Measurements from ENCODE around the gene SYTL5. TPM values are rescaled to one million over a fixed set of nuclear protein-coding genes. Genes with fewer than 3 reads are reported as not detected.

SYTL5 gene
- total RNA-seq, 1 experiment from 2014 or later = 0.47 TPM

DNA sequence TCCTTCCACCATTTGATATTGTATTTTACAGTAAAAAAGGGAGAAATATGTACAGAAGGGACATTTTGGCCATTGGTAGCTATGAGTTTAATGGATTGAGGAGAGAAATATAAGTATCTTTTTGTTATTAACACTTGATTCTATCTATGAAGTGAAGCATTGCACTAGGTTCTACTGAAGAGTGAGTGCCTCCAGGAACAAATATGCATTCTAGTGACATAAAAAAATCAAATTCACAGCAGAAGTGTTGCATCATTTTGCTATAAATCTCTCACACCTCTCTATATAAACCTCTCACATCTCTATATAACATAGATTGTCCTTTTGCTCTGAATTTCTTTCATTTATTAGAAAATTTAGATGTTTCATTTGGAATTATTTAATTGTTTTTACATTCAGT lies 425 bp downstream of the SYTL5 start:
- DNase-seq = no peak
- Mint-ChIP-seq H3K27me3 (ENCODE audit: unreplicated experiment) (no peaks in the 10 kb centered on the region), H3K36me3 (ENCODE audit: insufficient read depth, unreplicated experiment) (no peaks in the 10 kb centered on the region), H3K4me1 (ENCODE audit: low read depth, unreplicated experiment) (peaks cover 38% of the 10 kb centered on the region), H3K9me3 (ENCODE audit: low read depth, unreplicated experiment) (no peaks in the 10 kb centered on the region), H3K27ac (ENCODE audit: unreplicated experiment) (peak overlapping the region; percentile 66), H3K4me3 (ENCODE audit: low read depth, unreplicated experiment) (peak overlapping the region; percentile 30)
- no TSS peak for BruUV-seq (replicated peaks)
- CTCF ChIA-PET = no interaction called here
- TF ChIP-seq, protein P1, sequence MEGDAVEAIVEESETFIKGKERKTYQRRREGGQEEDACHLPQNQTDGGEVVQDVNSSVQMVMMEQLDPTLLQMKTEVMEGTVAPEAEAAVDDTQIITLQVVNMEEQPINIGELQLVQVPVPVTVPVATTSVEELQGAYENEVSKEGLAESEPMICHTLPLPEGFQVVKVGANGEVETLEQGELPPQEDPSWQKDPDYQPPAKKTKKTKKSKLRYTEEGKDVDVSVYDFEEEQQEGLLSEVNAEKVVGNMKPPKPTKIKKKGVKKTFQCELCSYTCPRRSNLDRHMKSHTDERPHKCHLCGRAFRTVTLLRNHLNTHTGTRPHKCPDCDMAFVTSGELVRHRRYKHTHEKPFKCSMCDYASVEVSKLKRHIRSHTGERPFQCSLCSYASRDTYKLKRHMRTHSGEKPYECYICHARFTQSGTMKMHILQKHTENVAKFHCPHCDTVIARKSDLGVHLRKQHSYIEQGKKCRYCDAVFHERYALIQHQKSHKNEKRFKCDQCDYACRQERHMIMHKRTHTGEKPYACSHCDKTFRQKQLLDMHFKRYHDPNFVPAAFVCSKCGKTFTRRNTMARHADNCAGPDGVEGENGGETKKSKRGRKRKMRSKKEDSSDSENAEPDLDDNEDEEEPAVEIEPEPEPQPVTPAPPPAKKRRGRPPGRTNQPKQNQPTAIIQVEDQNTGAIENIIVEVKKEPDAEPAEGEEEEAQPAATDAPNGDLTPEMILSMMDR (IDR thresholded peaks at IDR 0.05; ENCODE audit: unreplicated experiment) = no peak
- intact Hi-C loops (cut with micrococcal nuclease; ENCODE audit: unreplicated experiment) = loop anchor here (5.0 kb wide), 2 partner anchors 91 to 504 kb away; no protein-coding TSS in a partner anchor

DNA sequence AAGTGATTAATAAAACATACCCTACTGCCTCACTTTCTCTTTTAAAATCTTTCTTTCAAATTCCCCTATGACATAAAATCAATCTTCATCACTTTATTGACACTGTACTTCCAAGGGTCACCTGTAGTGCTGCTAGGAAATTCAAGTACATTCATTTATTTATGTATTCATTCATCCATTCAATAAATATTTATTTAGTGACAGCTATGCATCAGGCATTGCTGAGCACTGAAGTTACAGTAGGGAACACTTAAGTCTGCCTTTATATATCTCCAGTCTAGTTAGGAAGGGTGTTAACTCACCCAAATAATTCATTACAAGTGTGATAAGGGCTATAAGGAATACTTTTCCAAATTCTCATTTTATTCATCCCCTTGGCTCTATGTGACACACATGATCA lies 2.3 kb downstream of the SYTL5 start:
- Mint-ChIP-seq H3K4me3 (ENCODE audit: low read depth, unreplicated experiment) (no peak overlapping the region), H3K27me3 (ENCODE audit: unreplicated experiment) (no peaks in the 10 kb centered on the region), H3K36me3 (ENCODE audit: insufficient read depth, unreplicated experiment) (no peaks in the 10 kb centered on the region), H3K27ac (ENCODE audit: unreplicated experiment) (peak overlapping the region; percentile 18), H3K4me1 (ENCODE audit: low read depth, unreplicated experiment) (peaks cover 38% of the 10 kb centered on the region), H3K9me3 (ENCODE audit: low read depth, unreplicated experiment) (no peaks in the 10 kb centered on the region)
- intact Hi-C loops (cut with micrococcal nuclease; ENCODE audit: unreplicated experiment) = loop anchor here (5.0 kb wide), 2 partner anchors 89 to 506 kb away; no protein-coding TSS in a partner anchor
- no peak for DNase-seq
- TF ChIP-seq, protein P1 (IDR thresholded peaks at IDR 0.05; ENCODE audit: unreplicated experiment) = no peak
- CTCF ChIA-PET = interaction anchor here (1.0 to 1.5 kb wide), 2 partner anchors 15 to 154 kb away, joined by 3 to 7 read pairs; a partner anchor contains a TSS
- no TSS peak for BruUV-seq (replicated peaks)

DNA sequence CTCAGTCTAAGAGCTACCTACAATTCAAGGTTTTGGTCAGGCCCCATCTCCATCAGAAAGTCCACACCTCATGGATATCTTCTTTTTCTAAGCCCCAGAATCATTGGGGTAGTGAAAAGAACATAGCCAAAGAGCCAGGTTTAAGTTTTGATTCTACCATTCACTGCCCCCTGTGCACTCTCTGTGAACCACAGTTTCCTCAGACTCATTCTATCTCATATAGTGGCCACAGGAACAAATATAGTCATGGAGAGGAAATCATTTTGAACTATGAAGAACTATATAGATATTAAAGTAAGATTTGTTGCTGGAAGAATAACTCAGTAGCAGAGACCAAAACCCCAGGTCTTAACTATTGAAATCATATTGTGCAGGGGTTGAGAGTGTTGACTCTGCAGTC lies 3.3 kb downstream of the SYTL5 start:
- CTCF ChIA-PET = no interaction called here
- peaks cover 38% of the 10 kb centered on the region for H3K4me1 Mint-ChIP-seq (ENCODE audit: low read depth, unreplicated experiment)
- no peaks in the 10 kb centered on the region for H3K27me3 Mint-ChIP-seq (ENCODE audit: unreplicated experiment)
- intact Hi-C loops (cut with micrococcal nuclease; ENCODE audit: unreplicated experiment) = loop anchor here (5.0 kb wide), 2 partner anchors 88 to 507 kb away; no protein-coding TSS in a partner anchor
- no peak for DNase-seq
- TF ChIP-seq, protein P1 (IDR thresholded peaks at IDR 0.05; ENCODE audit: unreplicated experiment) = no peak
- H3K4me3 Mint-ChIP-seq (ENCODE audit: low read depth, unreplicated experiment) = no peak overlapping the region
- no peaks in the 10 kb centered on the region for H3K36me3 Mint-ChIP-seq (ENCODE audit: insufficient read depth, unreplicated experiment)
- no peak overlapping the region for H3K27ac Mint-ChIP-seq (ENCODE audit: unreplicated experiment)
- H3K9me3 Mint-ChIP-seq (ENCODE audit: low read depth, unreplicated experiment) = no peaks in the 10 kb centered on the region
- no TSS peak for BruUV-seq (replicated peaks)

DNA sequence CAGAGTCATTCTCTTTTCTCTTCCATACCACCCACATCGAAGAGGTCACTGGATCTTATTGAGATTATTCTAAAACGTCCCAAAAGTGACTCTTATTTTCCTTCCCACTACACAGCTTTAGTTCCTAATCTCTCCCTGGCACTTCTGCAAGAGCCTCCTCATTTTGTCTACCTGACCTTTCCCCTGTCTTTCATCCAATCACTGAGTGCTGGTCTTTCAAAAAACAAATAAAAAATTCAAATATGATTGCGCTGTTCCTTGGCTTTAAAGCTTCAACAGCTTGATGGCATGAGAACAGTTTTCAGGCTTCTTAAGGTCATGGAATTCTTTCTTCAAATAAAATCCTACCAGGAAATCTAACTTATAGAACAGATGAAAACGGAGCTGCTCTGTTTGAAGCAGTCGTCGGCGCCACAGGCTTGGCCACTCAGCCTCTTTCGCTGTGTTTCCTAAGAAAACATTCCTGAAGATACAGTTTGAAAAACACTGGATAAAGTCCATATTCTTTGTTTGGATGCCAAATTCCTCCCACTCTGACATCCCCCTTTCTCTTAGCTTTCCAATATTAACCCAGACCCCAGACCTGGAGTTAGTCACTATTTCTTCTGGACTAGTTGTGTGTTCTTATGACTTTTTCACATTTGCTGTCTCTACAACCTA lies 12.5 kb downstream of the SYTL5 start:
- TF ChIP-seq, protein P1 (IDR thresholded peaks at IDR 0.05; ENCODE audit: unreplicated experiment) = no peak
- Mint-ChIP-seq H3K9me3 (ENCODE audit: low read depth, unreplicated experiment) (no peaks in the 10 kb centered on the region), H3K27me3 (ENCODE audit: unreplicated experiment) (no peaks in the 10 kb centered on the region), H3K36me3 (ENCODE audit: insufficient read depth, unreplicated experiment) (no peaks in the 10 kb centered on the region), H3K4me3 (ENCODE audit: low read depth, unreplicated experiment) (no peak overlapping the region), H3K27ac (ENCODE audit: unreplicated experiment) (no peak overlapping the region), H3K4me1 (ENCODE audit: low read depth, unreplicated experiment) (no peaks in the 10 kb centered on the region)
- no TSS peak for BruUV-seq (replicated peaks)
- intact Hi-C loops (cut with micrococcal nuclease; ENCODE audit: unreplicated experiment) = no loop called here
- DNase-seq = no peak
- CTCF ChIA-PET = no interaction called here

Data from Calu3 (cell line).